Mesendoderm (in vitro differentiated cells): Measurements from ENCODE around the gene DUSP16. TPM values are rescaled to one million over a fixed set of nuclear protein-coding genes. Genes with fewer than 3 reads are reported as not detected.

Experiments
- DNase-seq: peaks from one replicate; pipeline ENCODE4 v3.0.0; 2013
- H2AK5ac ChIP-seq: 2 replicates; pipeline ENCODE4 v1.6.1; 2013; ENCODE audit warnings: low read length, inconsistent platforms
- H2BK120ac ChIP-seq: 2 replicates; pipeline ENCODE4 v1.6.1; 2013; ENCODE audit warnings: low read depth, mild to moderate bottlenecking, low read length, moderate library complexity, mixed read lengths
- H2BK15ac ChIP-seq: replicated peaks from 2 replicates; pipeline ENCODE4 v1.6.1; 2013; ENCODE audit warnings: low read depth, mild to moderate bottlenecking, moderate library complexity
- H2BK5ac ChIP-seq: 2 replicates; pipeline ENCODE4 v1.6.1; 2013; ENCODE audit warnings: low read length, inconsistent platforms
- H3K18ac ChIP-seq: 2 replicates; pipeline ENCODE4 v1.6.1; 2013; ENCODE audit warnings: mild to moderate bottlenecking, low read length, mixed read lengths
- H3K23ac ChIP-seq: one replicate; pipeline ENCODE4 v1.6.1; 2013; ENCODE audit warnings: low read length
- H3K27ac ChIP-seq: 2 replicates; pipeline ENCODE4 v1.5.1; 2013; ENCODE audit warnings: low read depth, mild to moderate bottlenecking, inconsistent platforms, low read length, moderate library complexity
- H3K27me3 ChIP-seq: 2 replicates; pipeline ENCODE4 v1.6.1; 2013; ENCODE audit warnings: low read length, control low read depth, mild to moderate bottlenecking, inconsistent platforms; ENCODE audit not compliant: insufficient read depth, poor library complexity
- H3K36me3 ChIP-seq: 2 replicates; pipeline ENCODE4 v1.6.1; 2013; ENCODE audit warnings: low read length, inconsistent platforms; ENCODE audit not compliant: control insufficient read depth, insufficient read depth
- H3K4ac ChIP-seq: one replicate; pipeline ENCODE4 v1.6.1; 2013; ENCODE audit warnings: low read depth, mild to moderate bottlenecking, low read length, moderate library complexity
- H3K4me1 ChIP-seq: 2 replicates; pipeline ENCODE4 v1.6.1; 2013; ENCODE audit warnings: low read depth, low read length, inconsistent platforms; ENCODE audit not compliant: control insufficient read depth
- H3K4me2 ChIP-seq: 2 replicates; pipeline ENCODE4 v1.6.1; 2013; ENCODE audit warnings: low read length
- H3K4me3 ChIP-seq: 2 replicates; pipeline ENCODE4 v1.5.1; 2013; ENCODE audit warnings: mild to moderate bottlenecking, low read length
- H3K56ac ChIP-seq: one replicate; pipeline ENCODE4 v1.6.1; 2013; ENCODE audit warnings: low read length
- H3K79me1 ChIP-seq: 2 replicates; pipeline ENCODE4 v1.6.1; 2013; ENCODE audit warnings: low read length, inconsistent platforms
- H3K79me2 ChIP-seq: 2 replicates; pipeline ENCODE4 v1.6.1; 2013; ENCODE audit warnings: mild to moderate bottlenecking, low read length; ENCODE audit not compliant: control insufficient read depth, insufficient read depth
- H3K9ac ChIP-seq: 2 replicates; pipeline ENCODE4 v1.6.1; 2013; ENCODE audit warnings: low read length, inconsistent platforms
- H4K5ac ChIP-seq: one replicate; pipeline ENCODE4 v1.6.1; 2013; ENCODE audit warnings: low read length
- H4K8ac ChIP-seq: one replicate; pipeline ENCODE4 v1.6.1; 2013; ENCODE audit warnings: low read depth, mild to moderate bottlenecking, control low read depth, low read length, moderate library complexity
- WGBS: extraction: QIAGEN DNeasy Blood & Tissue Kit; methylation state at CpG from one replicate; pipeline ENCODE4 v1.1.7; 2013; ENCODE audit warnings: low lambda C conversion rate, missing lambda C conversion rate; ENCODE audit not compliant: insufficient coverage; ENCODE audit errors: extremely low coverage; 5-methylcytosine and 5-hydroxymethylcytosine counted together
- polyA plus RNA-seq, 2 experiments: library from polyadenylated mRNA; stranded (reverse); fragments of 200-250 nt; gene quantifications; one replicate each; pipeline ENCODE4 v1.2.3, GENCODE V29; 2013

The DUSP16 gene, protein sequence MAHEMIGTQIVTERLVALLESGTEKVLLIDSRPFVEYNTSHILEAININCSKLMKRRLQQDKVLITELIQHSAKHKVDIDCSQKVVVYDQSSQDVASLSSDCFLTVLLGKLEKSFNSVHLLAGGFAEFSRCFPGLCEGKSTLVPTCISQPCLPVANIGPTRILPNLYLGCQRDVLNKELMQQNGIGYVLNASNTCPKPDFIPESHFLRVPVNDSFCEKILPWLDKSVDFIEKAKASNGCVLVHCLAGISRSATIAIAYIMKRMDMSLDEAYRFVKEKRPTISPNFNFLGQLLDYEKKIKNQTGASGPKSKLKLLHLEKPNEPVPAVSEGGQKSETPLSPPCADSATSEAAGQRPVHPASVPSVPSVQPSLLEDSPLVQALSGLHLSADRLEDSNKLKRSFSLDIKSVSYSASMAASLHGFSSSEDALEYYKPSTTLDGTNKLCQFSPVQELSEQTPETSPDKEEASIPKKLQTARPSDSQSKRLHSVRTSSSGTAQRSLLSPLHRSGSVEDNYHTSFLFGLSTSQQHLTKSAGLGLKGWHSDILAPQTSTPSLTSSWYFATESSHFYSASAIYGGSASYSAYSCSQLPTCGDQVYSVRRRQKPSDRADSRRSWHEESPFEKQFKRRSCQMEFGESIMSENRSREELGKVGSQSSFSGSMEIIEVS
- 17.9 TPM for polyA plus RNA-seq (2013, experiment 1 of 2)
- 18.7 TPM for polyA plus RNA-seq (2013, experiment 2 of 2)

DNA sequence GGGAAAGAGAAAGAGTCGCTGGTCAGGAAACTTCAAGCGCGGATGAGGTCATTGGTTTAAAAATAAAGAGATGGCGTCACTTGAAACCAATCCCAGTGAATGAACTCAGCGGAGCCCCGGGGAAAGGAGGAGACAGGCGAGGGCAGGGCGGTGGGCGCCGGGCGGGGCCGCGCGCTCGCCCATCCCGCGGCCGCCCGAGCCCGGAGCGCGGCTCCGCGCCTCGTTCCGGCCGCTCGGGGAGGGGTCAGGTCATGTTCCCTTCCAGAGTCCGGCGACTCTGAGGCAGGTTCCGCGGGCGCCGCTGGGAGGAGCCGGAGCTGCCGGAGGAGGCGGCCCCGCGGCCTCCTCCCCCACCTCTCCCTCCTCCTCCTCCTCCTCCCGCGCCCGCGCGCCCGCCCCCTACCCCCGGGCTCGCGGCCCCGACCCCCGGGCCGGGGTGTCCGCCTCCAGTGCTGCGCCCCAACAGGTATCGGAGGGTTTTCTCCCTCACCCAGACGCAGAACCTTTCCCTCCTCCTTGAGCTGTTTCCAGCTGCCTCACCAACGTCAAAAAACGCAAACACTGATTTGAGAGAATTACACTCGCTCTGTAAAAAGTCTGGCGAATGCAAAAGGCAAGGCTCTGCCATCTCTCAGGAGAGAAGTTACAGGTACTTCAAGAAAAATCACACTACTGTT lies at the start of gene DUSP16:
Gene DUSP16, minus strand, starts transcription at position 279 of the 677 bp plus-strand sequence. CDS start 41,765 bp downstream, outside the sequence.
- Histone ChIP-seq H3K23ac (peak within 1 kb of the TSS; percentile 99), H3K27me3 (no peaks in the 10 kb centered on the region), H3K56ac (peak within 1 kb of the TSS; percentile 95), H3K36me3 (no peaks in the 10 kb centered on the region), H3K18ac (peak within 1 kb of the TSS; percentile 100), H3K79me2 (peaks cover 13% of the 10 kb centered on the region), H2AK5ac (no peak within 1 kb of the TSS), H3K27ac (peak within 1 kb of the TSS; percentile 97), H3K9ac (peak within 1 kb of the TSS; percentile 87), H2BK120ac (peak within 1 kb of the TSS; percentile 36), H3K4me3 (peak within 1 kb of the TSS; percentile 82), H2BK5ac (no peak within 1 kb of the TSS), H3K4ac (peak within 1 kb of the TSS; percentile 98), H3K4me2 (peak within 1 kb of the TSS; percentile 63), H4K5ac (peak within 1 kb of the TSS; percentile 21), H3K79me1 (peaks cover 2% of the 10 kb centered on the region), H3K4me1 (peaks cover 2% of the 10 kb centered on the region), H2BK15ac (peak within 1 kb of the TSS; percentile 93), H4K8ac (peak within 1 kb of the TSS; percentile 99)
- peak; percentile 99 for DNase-seq
- WGBS, result no CpG with 5 or more reads among the region's 59 CpGs

DNA sequence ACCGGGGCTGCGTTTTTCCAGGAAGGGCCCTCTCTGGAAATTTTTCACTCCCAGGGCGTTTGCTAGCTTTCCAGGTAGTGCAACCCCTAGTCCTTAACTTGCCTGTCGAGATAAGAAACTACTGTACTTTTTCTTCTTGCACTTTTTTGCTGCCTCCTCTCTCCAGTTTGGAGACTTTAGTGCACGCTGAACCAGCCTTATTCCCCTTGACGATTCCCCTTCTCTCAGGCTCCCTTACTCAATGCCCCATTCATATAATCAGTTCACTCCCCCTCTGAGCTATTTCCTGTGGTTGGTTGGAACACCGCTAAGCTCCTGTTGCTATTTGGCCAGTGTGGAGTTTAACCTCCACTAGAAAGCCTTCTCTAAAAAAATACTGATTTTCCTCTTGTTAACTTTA lies 49.7 kb upstream of the DUSP16 start:
- H3K4me3 ChIP-seq, result peak overlapping the region; percentile 63
- peak overlapping the region; percentile 90 for H3K4me2 ChIP-seq
- no CpG with 5 or more reads among the region's 7 CpGs for WGBS
- peak overlapping the region; percentile 91 for H3K27ac ChIP-seq
- no peak overlapping the region for H2BK120ac ChIP-seq
- H3K56ac ChIP-seq, result peak overlapping the region; percentile 92
- no peaks in the 10 kb centered on the region for H3K36me3 ChIP-seq
- no peak overlapping the region for H2BK15ac ChIP-seq
- no peak overlapping the region for H3K4ac ChIP-seq
- H3K79me1 ChIP-seq, result no peaks in the 10 kb centered on the region
- no peak overlapping the region for H4K5ac ChIP-seq
- no peak overlapping the region for H2BK5ac ChIP-seq
- H3K27me3 ChIP-seq, result no peaks in the 10 kb centered on the region
- H3K9ac ChIP-seq, result peak overlapping the region; percentile 74
- H4K8ac ChIP-seq, result no peak overlapping the region
- no peak overlapping the region for H3K23ac ChIP-seq
- peak overlapping the region; percentile 7 for H3K18ac ChIP-seq
- no peaks in the 10 kb centered on the region for H3K79me2 ChIP-seq
- no peaks in the 10 kb centered on the region for H3K4me1 ChIP-seq
- H2AK5ac ChIP-seq, result no peak overlapping the region
- peak; percentile 78 for DNase-seq

GRCh38 chr12:12611512-12612306 lies 49.0 kb upstream of the DUSP16 start, which contains the start of gene CREBL2:
Gene CREBL2, plus strand, starts transcription at chr12:12611876. Its CDS starts 297 bp downstream, at chr12:12612173.
- H4K5ac ChIP-seq, result no peak within 1 kb of the TSS
- H3K56ac ChIP-seq, result peak within 1 kb of the TSS; percentile 92
- DNase-seq, result peak; percentile 97
- peak within 1 kb of the TSS; percentile 74 for H3K9ac ChIP-seq
- no peaks in the 10 kb centered on the region for H3K36me3 ChIP-seq
- H2BK15ac ChIP-seq, result no peak within 1 kb of the TSS
- H3K18ac ChIP-seq, result peak within 1 kb of the TSS; percentile 35
- no peak within 1 kb of the TSS for H2BK120ac ChIP-seq
- H3K79me1 ChIP-seq, result no peaks in the 10 kb centered on the region
- peak within 1 kb of the TSS; percentile 91 for H3K27ac ChIP-seq
- no peaks in the 10 kb centered on the region for H3K27me3 ChIP-seq
- peak within 1 kb of the TSS; percentile 78 for H4K8ac ChIP-seq
- no peaks in the 10 kb centered on the region for H3K79me2 ChIP-seq
- H3K4me1 ChIP-seq, result no peaks in the 10 kb centered on the region
- no peak within 1 kb of the TSS for H3K4ac ChIP-seq
- H2AK5ac ChIP-seq, result no peak within 1 kb of the TSS
- H3K23ac ChIP-seq, result no peak within 1 kb of the TSS
- H2BK5ac ChIP-seq, result peak within 1 kb of the TSS; percentile 24
- no CpG with 5 or more reads among the region's 51 CpGs for WGBS
- H3K4me3 ChIP-seq, result peak within 1 kb of the TSS; percentile 63
- H3K4me2 ChIP-seq, result peak within 1 kb of the TSS; percentile 90

DNA sequence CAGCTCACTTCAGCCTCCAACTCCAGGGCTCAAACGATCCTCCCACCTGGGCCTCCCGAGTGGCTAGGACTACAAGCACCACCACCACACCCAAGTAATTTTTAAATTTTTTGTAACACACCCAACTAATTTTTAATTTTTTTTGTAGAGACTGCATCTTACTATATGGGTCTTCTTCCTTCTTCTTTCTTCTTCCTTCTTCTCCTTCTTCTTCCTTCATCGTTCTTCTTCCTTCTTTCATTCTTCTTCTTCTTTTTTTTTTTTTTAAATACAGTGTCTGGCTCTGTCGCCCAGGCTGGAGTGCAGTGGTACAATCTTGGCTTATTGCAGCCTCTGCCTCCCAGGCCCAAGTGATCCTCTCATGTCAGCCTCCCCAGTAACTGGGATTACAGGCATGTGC lies 48.0 kb upstream of the DUSP16 start:
- Histone ChIP-seq H4K8ac (no peak overlapping the region), H3K4ac (no peak overlapping the region), H3K9ac (no peak overlapping the region), H3K18ac (no peak overlapping the region), H3K4me1 (no peaks in the 10 kb centered on the region), H3K27ac (no peak overlapping the region), H3K23ac (no peak overlapping the region), H2BK5ac (no peak overlapping the region), H3K79me2 (no peaks in the 10 kb centered on the region), H3K56ac (peak overlapping the region; percentile 58), H3K36me3 (no peaks in the 10 kb centered on the region), H2AK5ac (no peak overlapping the region), H3K79me1 (no peaks in the 10 kb centered on the region), H2BK15ac (no peak overlapping the region), H3K4me3 (no peak overlapping the region), H2BK120ac (no peak overlapping the region), H4K5ac (no peak overlapping the region), H3K4me2 (no peak overlapping the region), H3K27me3 (no peaks in the 10 kb centered on the region)
- no peak for DNase-seq
- WGBS, result 88% methylated on average over 1 of the region's 4 CpGs

DNA sequence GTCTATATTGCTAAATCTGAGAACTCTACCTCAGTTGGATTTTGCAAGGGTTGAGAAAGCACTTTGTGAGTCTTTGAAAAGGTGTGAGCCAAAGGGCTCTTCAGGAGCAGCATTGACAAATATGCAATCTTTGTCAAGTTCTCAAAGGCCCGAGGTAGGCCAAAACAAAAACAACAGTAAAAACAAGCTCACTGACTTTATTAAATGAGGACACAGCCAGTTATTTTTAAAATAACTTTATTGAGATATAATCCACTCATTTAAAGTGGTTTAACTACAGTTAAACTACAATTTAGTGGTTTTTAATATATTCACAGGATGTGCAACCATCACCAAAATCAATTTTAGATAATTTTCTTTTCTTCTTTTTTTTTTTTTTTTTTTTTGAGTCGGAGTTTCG lies 47.0 kb upstream of the DUSP16 start:
- H3K4ac ChIP-seq, result no peak overlapping the region
- H3K56ac ChIP-seq, result no peak overlapping the region
- no peak overlapping the region for H4K5ac ChIP-seq
- no peaks in the 10 kb centered on the region for H3K79me1 ChIP-seq
- no peak overlapping the region for H4K8ac ChIP-seq
- no peak overlapping the region for H3K9ac ChIP-seq
- DNase-seq, result no peak
- H3K27me3 ChIP-seq, result no peaks in the 10 kb centered on the region
- H3K79me2 ChIP-seq, result no peaks in the 10 kb centered on the region
- no peak overlapping the region for H2BK5ac ChIP-seq
- no peak overlapping the region for H3K4me3 ChIP-seq
- no peak overlapping the region for H3K27ac ChIP-seq
- H2BK120ac ChIP-seq, result no peak overlapping the region
- no peak overlapping the region for H2BK15ac ChIP-seq
- no peak overlapping the region for H3K23ac ChIP-seq
- no peak overlapping the region for H2AK5ac ChIP-seq
- no peaks in the 10 kb centered on the region for H3K4me1 ChIP-seq
- no peaks in the 10 kb centered on the region for H3K36me3 ChIP-seq
- H3K18ac ChIP-seq, result no peak overlapping the region
- no peak overlapping the region for H3K4me2 ChIP-seq
- WGBS, result no CpG with 5 or more reads among the region's 3 CpGs
